ENCODE measurements around the gene DAB2. TPM values are rescaled to one million over a fixed set of nuclear protein-coding genes. Genes with fewer than 3 reads are reported as not detected.
"Not testable (repeated sequence)": the region's sequence is repeated elsewhere in the genome, so short reads cannot be mapped to it uniquely, and the experiment has no call there.

The DAB2 gene
- total RNA-seq, 1 donor from 2014 or later, result 3.6 TPM

- ATAC-seq, result no peak
These were observed 87.4 kb downstream of the DAB2 start for GRCh38 chr5:39337252-39337915.

- ATAC-seq, result not testable (repeated sequence)
These were observed 90.5 kb downstream of the DAB2 start for GRCh38 chr5:39334296-39334695.

- no peak for ATAC-seq
These were observed 91.7 kb downstream of the DAB2 start for GRCh38 chr5:39333104-39333503.

- no peak for ATAC-seq
These were observed 92.9 kb downstream of the DAB2 start for GRCh38 chr5:39331861-39332381.

- ATAC-seq, result no peak
These were observed 96.0 kb downstream of the DAB2 start for GRCh38 chr5:39328731-39329130.

- no peak for ATAC-seq
These were observed 101.2 kb downstream of the DAB2 start for GRCh38 chr5:39323542-39323941.

Other genes with a start within 250 kb of the DAB2 start
- gene FYB1, start 205.4 kb downstream of the DAB2 start, total RNA-seq, result 64.7 TPM
- gene C9, start 60.5 kb downstream of the DAB2 start, total RNA-seq, result not detected

All from esophagus mucosa (tissue), 1 donor.